ENCODE results near the gene TMEM108.

GRCh38 chr3:133262333-133262732 lies 224.1 kb downstream of the TMEM108 start:
- TF ChIP-seq POLR2A (IDR thresholded peaks at IDR 0.05; ENCODE audit: extremely low read depth, insufficient read length): no peak
- TF ChIP-seq, protein P1, sequence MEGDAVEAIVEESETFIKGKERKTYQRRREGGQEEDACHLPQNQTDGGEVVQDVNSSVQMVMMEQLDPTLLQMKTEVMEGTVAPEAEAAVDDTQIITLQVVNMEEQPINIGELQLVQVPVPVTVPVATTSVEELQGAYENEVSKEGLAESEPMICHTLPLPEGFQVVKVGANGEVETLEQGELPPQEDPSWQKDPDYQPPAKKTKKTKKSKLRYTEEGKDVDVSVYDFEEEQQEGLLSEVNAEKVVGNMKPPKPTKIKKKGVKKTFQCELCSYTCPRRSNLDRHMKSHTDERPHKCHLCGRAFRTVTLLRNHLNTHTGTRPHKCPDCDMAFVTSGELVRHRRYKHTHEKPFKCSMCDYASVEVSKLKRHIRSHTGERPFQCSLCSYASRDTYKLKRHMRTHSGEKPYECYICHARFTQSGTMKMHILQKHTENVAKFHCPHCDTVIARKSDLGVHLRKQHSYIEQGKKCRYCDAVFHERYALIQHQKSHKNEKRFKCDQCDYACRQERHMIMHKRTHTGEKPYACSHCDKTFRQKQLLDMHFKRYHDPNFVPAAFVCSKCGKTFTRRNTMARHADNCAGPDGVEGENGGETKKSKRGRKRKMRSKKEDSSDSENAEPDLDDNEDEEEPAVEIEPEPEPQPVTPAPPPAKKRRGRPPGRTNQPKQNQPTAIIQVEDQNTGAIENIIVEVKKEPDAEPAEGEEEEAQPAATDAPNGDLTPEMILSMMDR (IDR thresholded peaks at IDR 0.05; ENCODE audit: low read depth, low read length): no peak

All from NB4 (cell line).